NCI-H2227 treated with DMSO at 0.1 percent for 48 hours (cell line): ENCODE measurements around the gene SCT.
"Not testable (repeated sequence)": the region's sequence is repeated elsewhere in the genome, so short reads cannot be mapped to it uniquely, and the experiment has no call there.

Source experiments
- DNase-seq: peaks from one replicate; lab custom pipeline; 2025; lab: John Stamatoyannopoulos, UW

SCT gene, protein sequence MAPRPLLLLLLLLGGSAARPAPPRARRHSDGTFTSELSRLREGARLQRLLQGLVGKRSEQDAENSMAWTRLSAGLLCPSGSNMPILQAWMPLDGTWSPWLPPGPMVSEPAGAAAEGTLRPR

DNA sequence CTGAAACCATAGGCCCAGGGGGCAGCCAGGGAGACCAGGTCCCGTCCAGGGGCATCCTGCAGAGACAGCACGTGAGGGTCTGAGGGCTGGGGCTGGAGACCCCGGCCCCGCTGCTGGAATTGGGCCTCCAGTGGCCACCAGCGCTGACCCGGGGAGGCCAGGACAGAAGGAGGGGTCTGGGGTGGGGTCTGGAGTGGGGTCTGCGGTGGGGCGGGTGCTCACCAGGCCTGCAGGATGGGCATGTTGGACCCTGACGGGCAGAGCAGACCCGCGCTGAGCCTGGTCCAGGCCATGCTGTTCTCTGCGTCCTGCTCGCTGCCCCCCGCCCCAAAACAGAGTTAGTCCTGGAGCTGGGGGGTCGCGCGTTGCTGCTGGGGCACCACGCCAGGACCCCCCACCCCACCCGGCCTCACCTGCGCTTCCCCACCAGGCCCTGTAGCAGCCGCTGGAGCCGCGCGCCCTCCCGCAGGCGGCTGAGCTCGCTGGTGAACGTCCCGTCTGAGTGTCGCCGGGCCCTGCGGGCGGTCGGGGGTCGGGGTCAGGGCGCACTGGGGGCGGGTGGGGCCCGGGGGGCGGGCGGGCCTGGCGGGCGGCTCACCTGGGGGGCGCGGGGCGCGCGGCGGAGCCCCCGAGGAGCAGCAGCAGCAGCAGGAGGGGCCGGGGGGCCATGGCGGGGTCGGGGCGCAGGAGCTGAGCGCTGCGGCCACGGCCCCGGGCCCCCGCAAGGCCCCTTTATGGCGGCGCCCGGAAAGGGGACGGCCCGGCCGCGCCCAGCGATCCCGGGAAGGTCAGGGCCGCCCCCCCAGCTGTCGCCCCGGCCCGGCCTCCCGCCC is at the start of gene SCT:
Gene SCT (minus strand): TSS at position 707 of the 833 bp plus-strand sequence. CDS start 38 bp downstream, at position 669.
- no peak for DNase-seq

DNA sequence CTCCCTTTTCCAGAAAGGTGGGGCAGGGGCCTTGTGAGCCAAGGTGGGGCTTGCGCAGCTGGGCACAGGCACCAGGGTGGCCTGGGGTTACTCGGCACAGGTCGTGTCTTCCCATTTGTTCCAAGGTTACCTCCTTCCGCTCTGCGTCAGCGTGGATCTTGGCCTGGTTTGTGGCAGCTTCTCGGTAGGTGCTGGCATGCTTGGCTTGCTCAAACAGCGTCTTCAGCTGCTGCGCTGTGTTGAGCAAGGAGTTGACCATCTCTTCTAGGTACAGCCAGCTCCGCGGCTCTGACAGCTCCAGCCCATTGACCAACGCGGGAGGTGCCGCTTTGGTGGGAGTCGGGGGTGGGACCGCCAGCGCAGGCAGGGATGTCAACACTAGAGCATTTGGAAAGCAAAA is 47.4 kb upstream of the SCT start:
- no peak for DNase-seq

DNA sequence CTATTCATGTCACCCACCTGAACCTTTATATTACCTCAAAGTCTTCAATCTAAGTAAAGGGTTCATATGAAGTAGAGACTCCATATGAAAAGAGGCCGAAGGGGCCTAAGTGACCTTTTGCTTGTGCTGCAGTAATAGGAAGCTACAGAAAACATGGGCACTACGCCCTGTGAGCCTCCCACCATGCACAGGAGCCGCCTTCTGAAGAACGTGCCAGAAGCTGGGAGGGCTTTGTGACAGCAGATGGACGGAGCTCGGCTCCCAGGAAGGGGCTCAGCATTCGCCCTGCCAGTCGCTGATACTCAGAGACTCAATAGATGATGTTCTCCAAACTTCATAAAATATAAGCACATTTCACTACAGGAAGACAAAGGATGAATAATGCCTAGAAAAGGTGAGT is 46.9 kb upstream of the SCT start:
- no peak for DNase-seq

DNA sequence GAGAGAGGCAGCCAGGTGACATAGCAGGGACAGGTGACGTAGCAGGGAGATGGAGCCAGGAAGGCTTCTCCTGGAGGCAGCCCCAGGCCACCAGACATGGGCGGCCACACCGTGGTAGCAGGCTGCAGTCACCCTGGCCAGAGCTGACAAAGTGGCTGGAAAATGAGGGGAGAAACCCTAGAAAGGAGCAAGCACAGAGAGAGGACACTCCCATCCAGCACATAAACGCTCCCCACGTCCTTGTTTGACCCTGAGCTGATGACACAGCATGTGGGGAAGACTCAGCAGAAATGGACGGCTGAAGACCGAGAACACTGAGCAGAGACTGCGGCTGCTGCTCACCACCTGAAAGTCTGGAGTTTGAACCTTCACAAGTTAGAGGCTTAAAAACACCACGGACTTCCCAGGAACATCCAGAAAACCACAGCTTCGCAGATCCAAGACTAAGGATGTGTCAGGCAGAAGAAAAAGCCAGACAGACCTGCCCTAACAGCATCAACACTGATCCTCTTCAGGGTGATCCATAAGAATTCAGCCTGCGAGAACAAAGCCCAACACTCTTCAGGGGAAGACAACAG is 38.8 kb upstream of the SCT start:
- DNase-seq, result peak; percentile 70

DNA sequence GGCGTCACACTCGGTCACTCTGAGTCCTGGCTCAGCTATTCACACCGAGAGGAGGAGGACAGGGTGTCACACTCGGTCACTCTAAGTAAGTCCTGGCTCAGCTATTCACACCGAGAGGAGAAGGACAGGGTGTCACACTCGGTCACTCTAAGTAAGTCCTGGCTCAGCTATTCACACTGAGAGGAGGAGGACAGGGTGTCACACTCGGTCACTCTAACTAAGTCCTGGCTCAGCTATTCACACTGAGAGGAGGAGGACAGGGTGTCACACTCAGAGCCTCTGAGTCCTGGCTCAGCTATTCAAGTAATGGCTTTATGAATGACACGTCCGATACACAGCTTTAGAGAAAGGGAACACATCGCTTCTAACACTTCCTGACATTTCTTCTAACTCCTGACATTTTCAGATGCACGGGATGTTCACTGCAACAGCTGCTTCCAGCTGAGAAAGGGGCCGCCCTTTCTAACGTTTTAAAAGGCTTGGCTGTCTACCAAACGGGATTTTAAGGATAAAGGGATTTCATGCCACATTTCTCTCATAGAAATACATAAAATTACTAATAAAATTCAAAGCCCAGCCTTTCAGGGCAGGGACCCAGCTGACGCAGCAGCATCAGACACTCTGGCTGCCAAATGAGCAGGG is 38.2 kb upstream of the SCT start:
- DNase-seq, result peak; percentile 60

DNA sequence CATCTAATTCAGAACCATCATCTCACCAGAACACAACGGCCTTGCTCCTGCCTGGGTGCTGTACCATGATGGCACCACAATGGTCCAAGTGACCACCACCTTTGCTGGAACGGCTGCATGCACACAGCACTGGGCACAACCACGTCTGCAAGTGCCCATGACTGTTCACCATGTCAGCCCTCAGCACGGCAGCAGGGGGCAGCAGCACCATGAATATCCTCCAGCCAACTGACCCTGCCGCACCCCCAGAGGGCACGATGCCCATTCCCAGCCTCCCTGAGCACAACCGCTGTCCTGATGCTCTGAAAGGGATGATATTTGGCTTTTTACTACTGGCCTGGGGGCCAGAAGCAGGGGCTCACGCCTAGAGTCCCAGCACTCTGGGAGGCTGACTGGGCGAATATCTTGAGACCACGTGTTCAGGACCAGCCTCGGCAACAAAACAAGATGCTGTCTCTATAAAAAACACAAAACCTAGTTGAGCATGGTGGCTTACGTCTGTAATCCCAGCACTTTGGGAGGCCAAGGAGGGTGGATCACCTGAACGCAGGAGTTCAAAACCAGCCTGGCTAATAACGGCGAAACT is 35.8 kb upstream of the SCT start:
- peak; percentile 21 for DNase-seq

DNA sequence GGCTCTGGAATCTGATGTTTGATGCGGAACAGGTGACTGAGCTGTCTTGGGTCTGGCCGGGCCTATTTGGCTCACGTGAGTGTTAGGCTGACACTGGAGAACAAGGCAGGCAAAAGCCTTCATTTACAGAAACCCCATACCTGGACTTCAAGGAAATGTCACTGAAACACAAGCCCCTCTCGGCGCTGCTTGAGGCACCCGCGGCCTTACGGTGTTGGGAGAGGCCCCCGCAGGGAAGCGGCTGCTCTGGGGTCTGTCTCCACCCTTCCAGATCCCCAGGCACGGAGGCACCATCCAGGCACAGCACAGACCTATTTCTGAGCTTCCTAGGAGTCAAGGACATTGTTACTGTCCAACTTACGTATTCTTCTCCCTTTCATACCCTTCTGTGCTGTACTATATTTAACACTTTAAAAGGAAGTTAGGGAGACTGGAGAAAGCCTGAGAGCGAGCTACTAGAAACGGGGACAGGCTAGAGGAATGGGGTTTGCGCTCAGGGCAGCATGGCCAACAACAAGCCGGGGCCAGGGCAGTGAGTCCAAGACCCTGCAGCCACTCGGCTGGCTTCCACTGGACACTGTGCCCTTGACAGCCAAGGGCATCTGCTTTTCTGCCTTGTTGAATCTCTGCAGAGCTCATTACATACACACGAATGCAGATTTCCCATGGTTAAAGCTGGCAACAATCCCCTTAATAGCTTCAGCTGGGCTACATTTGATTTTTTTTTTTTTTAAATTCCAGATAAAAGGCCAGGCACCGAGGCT is 33.9 kb upstream of the SCT start:
- DNase-seq, result no peak

DNA sequence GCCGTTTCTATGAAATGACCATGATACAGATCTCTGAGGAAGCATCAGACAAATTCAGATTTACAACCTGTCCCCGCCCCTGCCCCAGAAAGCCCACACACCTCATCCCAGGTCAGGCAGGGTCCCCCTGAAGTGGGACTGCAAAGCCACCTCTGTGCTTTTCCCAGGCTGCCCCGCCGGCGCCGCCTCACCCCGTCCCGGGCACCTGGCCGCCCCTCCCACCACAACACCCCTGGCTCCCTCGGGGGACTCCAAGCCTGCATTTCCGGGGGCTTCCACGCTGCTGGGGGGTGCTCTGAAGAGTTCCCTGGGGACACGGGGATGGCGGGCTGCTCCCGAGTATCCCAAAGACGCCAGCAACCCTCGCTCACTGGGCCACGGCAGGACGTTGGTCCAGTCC is 33.3 kb upstream of the SCT start:
- DNase-seq, result no peak

DNA sequence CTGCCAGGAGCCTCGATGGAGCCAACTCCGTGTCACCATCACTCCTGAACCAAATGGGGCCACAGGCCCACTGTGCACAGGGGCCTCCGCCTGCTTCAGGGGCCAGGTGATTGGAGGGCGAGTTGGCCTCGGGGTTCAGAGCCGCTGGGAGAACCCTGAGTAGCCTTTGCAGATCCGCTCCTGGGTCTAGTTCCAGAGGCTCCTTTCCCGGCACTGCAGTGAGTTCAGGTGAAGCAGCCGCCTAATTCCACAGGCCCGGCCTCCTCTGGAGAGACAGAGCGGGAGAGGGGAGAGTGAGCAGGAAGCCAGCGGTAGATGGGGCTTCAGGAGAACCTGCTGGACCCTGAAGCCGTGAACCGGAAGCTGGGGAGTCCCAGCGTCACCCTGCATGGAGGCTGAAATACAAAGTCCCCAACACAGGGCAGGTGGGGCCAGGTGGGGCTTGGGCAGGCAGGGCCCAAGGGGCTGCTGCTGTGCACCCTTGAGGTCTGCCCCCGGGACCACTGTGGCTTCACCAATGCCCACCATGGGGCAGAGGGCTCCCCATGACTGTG is 32.6 kb upstream of the SCT start:
- no peak for DNase-seq

DNA sequence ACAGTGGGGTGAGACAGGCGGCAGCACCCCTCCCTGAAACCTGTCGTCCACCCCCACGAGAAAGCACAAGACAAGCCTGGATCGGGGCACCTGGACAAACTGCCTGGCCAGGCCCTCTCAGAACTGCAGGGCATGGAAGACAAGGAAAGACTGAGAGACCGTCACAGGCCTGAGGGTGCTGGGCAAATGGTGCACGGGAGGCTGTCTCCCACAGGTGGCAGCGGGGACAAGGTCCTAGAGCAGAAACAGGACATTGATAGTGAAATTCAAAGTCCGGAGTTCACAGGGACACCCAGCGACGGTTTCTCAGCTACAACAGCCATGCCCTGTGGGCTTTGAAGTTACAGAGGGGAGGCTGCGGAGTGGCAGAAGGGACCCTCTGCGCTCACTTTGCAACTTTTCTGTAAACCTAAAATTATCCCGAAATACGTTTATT is 30.7 kb upstream of the SCT start:
- no peak for DNase-seq

DNA sequence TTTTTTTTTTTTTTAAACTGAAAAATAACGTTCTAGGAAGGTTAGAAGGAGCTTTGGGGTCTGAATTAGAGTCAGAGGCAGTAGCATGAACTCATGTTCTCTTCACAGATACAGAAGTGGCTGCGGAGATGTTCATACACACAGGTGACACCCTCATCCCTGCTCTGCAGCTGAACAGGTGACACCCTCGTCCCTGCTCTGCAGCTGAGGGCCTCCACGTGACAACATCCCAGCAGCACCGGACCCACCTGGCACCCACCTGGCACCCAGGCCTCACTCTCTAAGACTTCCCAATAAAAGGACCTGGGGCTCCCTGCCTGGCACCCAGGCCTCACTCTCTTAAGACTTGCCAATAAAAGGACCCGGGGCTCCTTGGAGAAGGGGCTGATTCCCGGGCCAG is 29.9 kb upstream of the SCT start:
- no peak for DNase-seq

DNA sequence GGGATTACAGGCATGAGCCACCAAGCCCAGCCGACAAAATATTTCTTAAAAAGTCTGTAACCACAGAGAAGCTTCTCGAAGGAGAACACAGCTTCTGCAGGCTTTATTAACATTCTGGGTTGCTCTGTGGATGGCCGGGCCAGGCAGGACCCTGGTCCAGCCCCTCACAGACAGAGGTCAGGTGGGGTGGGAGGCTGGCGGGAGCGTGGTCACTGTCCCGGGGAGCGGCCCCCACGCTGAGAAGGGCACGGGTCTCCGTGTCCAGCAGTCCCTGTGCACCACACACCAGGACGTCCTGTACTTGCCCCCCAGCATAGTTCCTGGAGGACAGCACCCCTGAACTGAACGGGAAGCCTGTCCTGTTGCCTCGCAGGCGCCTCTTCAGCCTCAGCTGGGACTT is 29.4 kb upstream of the SCT start:
- DNase-seq, result no peak

DNA sequence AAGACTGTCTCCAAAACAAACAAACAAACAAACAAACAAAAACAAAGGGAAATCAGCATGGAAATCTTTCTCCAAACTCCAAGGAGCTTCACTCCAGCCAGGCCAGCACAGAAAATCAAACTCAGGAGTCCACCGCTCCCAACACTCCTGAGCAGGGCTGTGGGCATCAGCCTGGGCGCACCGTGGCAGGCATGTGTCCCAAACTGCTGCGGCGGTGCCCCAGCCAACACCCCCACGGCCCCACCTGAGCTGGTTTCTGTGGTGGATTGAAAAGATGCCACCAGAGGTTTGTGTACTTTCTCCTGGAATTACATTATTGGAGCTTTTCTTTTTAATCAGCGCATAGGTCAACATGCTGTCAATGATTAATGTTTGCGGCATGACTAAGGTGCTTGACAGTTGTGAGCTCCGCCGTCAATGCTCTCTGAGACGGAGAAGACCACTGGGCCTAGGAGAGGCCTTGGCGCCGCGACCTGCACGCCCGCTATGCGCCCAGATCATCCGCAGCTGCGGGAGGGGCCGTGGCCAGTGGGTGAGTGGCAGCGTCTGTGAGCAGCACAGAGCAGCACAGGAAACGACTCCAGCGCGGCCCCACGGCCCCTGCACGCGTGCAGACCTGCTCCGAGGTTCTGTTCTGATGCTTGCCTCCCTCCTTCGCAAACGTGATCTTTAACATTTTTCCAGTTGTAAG is 28.2 kb upstream of the SCT start:
- DNase-seq, result no peak

DNA sequence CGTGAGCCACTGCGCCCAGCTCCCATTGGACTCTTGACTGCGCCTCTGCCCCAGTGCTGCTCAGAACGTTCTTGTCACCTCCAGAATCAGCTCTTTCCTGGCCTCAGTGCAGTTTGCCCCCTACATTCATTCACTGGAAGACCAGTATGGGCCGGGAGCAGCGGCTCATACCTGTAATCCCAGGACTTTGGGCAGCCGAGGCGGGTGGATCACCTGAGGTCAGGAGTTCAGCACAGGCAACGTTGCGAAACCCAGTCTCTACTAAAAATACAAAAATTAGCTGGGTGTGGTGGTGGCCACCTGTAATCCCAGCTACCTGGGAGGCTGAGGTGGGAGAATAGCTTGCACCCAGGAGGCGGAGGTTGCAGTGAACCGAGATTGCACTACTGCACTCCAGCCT is 27.5 kb upstream of the SCT start:
- not testable (repeated sequence) for DNase-seq

DNA sequence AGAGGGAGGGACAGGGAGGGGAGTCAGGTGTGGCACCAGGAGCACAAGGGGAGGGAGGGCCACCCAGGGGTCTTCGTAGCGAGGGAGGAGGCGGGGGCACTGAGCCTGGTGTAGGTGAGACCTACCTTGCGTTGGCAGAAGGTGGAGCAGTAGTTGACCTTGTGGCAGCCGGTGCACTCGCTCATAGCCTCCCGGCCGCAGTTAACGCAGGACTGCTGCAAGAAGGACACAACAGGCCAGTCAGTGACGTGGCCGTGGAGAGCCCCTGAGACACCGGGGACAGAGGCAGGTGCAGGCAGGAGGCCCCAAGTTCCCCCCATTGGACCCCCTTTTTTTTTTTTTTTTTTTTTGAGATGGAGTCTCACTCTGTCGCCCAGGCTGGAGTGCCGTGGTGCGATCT is 26.9 kb upstream of the SCT start:
- no peak for DNase-seq

DNA sequence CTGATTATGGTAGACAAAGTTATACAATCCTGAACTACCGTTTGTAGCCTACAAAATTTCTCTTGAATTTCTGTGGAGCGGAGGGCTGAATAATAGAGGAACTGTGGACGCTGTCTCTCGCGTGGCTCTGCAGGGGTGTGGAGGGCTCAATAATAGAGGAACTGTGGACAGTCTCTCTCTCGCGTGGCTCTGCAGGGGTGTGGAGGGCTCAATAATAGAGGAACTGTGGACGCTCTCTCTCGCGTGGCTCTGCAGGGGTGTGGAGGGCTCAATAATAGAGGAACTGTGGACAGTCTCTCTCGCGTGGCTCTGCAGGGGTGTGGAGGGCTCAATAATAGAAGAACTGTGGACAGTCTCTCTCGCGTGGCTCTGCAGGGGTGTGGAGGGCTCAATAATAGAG is 26.2 kb upstream of the SCT start:
- DNase-seq, result not testable (repeated sequence)

DNA sequence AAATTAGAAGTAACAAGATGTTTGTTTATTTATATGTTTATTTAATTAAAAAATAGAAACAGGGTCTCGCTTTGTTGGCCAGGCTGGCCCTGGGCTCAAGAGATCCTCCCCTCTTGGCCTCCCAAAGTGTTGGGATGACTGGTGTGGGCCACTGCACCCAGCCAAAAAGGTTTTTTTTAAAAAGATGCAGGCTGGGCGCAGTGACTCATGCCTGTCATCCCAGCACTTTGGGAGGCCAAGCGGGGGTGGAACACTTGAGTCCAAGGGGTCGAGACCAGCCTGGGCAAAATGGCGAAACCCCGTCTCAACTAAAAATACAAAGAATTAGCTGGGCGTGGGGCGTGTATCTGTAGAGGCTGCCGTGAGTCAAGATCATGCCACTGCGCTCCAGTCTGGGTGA is 23.5 kb upstream of the SCT start:
- DNase-seq, result no peak

DNA sequence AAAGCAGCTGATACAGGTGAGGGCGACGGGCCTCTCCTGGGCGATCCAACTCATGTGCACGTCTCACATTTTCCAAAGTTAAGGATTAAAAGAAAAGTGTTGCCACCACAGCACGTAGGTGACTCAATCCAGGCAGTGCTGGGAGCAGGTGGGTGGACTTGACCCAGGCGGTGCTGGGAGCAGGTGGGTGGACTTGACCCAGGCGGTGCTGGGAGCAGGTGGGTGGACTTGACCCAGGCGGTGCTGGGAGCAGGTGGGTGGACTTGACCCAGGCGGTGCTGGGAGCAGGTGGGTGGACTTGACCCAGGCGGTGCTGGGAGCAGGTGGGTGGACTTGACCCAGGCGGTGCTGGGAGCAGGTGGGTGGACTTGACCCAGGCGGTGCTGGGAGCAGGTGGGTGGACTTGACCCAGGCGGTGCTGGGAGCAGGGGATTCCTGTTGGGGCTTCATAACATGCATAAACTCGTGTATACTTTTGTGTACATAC is 20.7 kb upstream of the SCT start:
- DNase-seq, result not testable (repeated sequence)

DNA sequence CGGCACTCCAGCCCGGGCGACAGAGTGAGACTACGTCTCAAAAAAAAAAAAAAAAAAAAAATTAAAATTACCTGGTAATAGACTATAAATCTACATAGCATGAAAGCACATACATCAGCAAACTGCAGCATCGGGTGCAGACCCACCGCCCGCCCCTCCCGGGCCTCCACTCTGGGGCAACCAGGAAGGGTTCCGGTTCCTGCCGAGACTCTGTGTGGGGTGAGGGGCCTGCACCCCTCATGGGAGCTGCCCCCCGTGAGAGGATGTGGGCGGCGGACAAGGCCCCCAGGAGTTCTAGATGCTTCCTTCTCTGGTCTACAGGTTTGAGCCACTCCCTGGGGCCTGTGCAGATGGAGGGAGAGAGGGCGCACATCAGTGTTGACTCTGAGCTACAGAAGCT is 19.2 kb upstream of the SCT start:
- DNase-seq, result no peak

DNA sequence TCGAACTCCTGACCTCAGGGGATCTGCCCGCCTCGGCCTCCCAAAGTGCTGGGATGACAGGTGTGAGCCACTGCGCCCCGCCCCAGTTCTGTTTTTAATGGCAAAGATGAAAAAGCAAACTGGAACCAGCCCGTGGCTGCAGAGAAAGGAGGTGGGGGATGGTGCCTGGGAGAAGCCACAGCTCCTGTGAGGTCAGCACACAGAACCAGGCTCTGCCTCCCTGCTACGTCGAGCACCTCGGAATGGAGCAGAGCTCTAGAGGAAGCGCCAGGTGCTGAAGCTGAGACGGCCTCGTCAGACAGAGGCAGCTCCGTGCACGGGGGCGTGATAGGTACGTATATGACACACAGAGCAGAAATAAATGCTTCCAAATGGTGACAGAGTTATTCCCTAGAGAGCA is 18.6 kb upstream of the SCT start:
- no peak for DNase-seq
